HEK293 (cell line): ENCODE data around the gene HINT2.

Experiments used
- ATF2 ChIP-seq: fragments of 450-650 bp; formaldehyde crosslinking; IDR thresholded peaks from 2 replicates; pipeline ENCODE4 v1.5.1; 2016; ENCODE audit warnings: missing biosample characterization, missing genetic modification characterization, low read depth
- HOXA7 ChIP-seq: sonication (generic); formaldehyde crosslinking; IDR thresholded peaks from 2 replicates; pipeline ENCODE4 v1.8.1; 2022; ENCODE audit warnings: missing genetic modification reagents, borderline replicate concordance
- KLF9 ChIP-seq: fragments of 450-650 bp; formaldehyde crosslinking; IDR thresholded peaks from 2 replicates; pipeline ENCODE4 v1.5.1; 2016; ENCODE audit warnings: missing biosample characterization, missing genetic modification characterization, low read depth
- MYNN ChIP-seq: fragments of 450-650 bp; formaldehyde crosslinking; IDR thresholded peaks from 2 replicates; pipeline ENCODE4 v1.5.1; 2016; ENCODE audit warnings: missing biosample characterization, missing genetic modification characterization, borderline replicate concordance
- MZF1 ChIP-seq: fragments of 450-650 bp; formaldehyde crosslinking; IDR thresholded peaks from 2 replicates; pipeline ENCODE4 v1.5.1; 2017; ENCODE audit warnings: missing biosample characterization, missing genetic modification characterization, borderline replicate concordance
- PRDM1 ChIP-seq: fragments of 450-650 bp; formaldehyde crosslinking; IDR thresholded peaks from 2 replicates; pipeline ENCODE4; 2016; ENCODE audit warnings: missing biosample characterization, missing genetic modification characterization
- REPIN1 ChIP-seq: fragments of 450-650 bp; formaldehyde crosslinking; IDR thresholded peaks from 2 replicates; pipeline ENCODE4 v1.5.1; 2017; ENCODE audit warnings: missing biosample characterization, missing genetic modification characterization, low read depth
- SCRT2 ChIP-seq: fragments of 450-650 bp; formaldehyde crosslinking; IDR thresholded peaks from 2 replicates; pipeline ENCODE4 v1.5.1; 2016; ENCODE audit warnings: missing biosample characterization, missing genetic modification characterization
- TRIM28 ChIP-seq: IDR thresholded peaks from 2 replicates; pipeline ENCODE4 v1.6.1; 2011; ENCODE audit warnings: low read length, control low read depth, borderline replicate concordance
- WT1 ChIP-seq: fragments of 450-650 bp; formaldehyde crosslinking; IDR thresholded peaks from 2 replicates; pipeline ENCODE4 v1.5.1; 2016; ENCODE audit warnings: missing biosample characterization, missing genetic modification characterization
- ZBTB11 ChIP-seq: fragments of 450-650 bp; formaldehyde crosslinking; conservative IDR thresholded peaks from 2 replicates; pipeline ENCODE4 v1.5.1; 2016; ENCODE audit warnings: low read depth, missing biosample characterization, missing genetic modification characterization
- ZNF112 ChIP-seq: fragments of 450-650 bp; formaldehyde crosslinking; IDR thresholded peaks from 2 replicates; pipeline ENCODE4 v1.5.0; 2017; ENCODE audit warnings: missing biosample characterization, missing genetic modification characterization
- ZNF133 ChIP-seq: fragments of 450-650 bp; formaldehyde crosslinking; IDR thresholded peaks from 2 replicates; pipeline ENCODE4 v1.5.1; 2016; ENCODE audit warnings: missing biosample characterization, missing genetic modification characterization
- ZNF18 ChIP-seq: fragments of 450-650 bp; formaldehyde crosslinking; IDR thresholded peaks from 2 replicates; pipeline ENCODE4 v1.5.1; 2016; ENCODE audit warnings: missing biosample characterization, missing genetic modification characterization
- ZNF221 ChIP-seq: fragments of 450-650 bp; formaldehyde crosslinking; IDR thresholded peaks from 2 replicates; pipeline ENCODE4 v1.5.1; 2017; ENCODE audit warnings: missing biosample characterization, missing genetic modification characterization, borderline replicate concordance
- ZNF223 ChIP-seq: fragments of 450-650 bp; formaldehyde crosslinking; IDR thresholded peaks from 2 replicates; pipeline ENCODE4 v1.5.1; 2016; ENCODE audit warnings: missing biosample characterization, missing genetic modification characterization
- ZNF23 ChIP-seq: fragments of 450-650 bp; formaldehyde crosslinking; IDR thresholded peaks from 2 replicates; pipeline ENCODE4 v1.5.1; 2016; ENCODE audit warnings: missing biosample characterization, missing genetic modification characterization, borderline replicate concordance
- ZNF404 ChIP-seq: fragments of 450-650 bp; formaldehyde crosslinking; IDR thresholded peaks from 2 replicates; pipeline ENCODE4 v1.5.1; 2017; ENCODE audit warnings: missing biosample characterization, missing genetic modification characterization
- ZNF416 ChIP-seq: fragments of 450-650 bp; formaldehyde crosslinking; IDR thresholded peaks from 2 replicates; pipeline ENCODE4 v1.5.1; 2016; ENCODE audit warnings: missing biosample characterization, missing genetic modification characterization
- ZNF513 ChIP-seq: fragments of 450-650 bp; IDR thresholded peaks from 2 replicates; pipeline ENCODE4 v1.5.1; 2018; ENCODE audit warnings: missing biosample characterization, missing genetic modification characterization
- ZNF571 ChIP-seq: fragments of 450-650 bp; formaldehyde crosslinking; IDR thresholded peaks from 2 replicates; pipeline ENCODE4 v1.5.0; 2017; ENCODE audit warnings: missing biosample characterization, missing genetic modification characterization
- ZNF585B ChIP-seq: fragments of 450-650 bp; formaldehyde crosslinking; IDR thresholded peaks from 2 replicates; pipeline ENCODE4 v1.5.1; 2016; ENCODE audit warnings: missing biosample characterization, missing genetic modification characterization
- ZNF629 ChIP-seq: fragments of 450-650 bp; formaldehyde crosslinking; IDR thresholded peaks from 2 replicates; pipeline ENCODE4 v1.5.1; 2017; ENCODE audit warnings: missing biosample characterization, missing genetic modification characterization
- ZNF645 ChIP-seq: fragments of 450-650 bp; formaldehyde crosslinking; IDR thresholded peaks from 2 replicates; pipeline ENCODE4; 2016; ENCODE audit warnings: missing biosample characterization, missing genetic modification characterization
- ZNF654 ChIP-seq: fragments of 450-650 bp; formaldehyde crosslinking; IDR thresholded peaks from 2 replicates; pipeline ENCODE4 v1.5.1; 2016; ENCODE audit warnings: low read depth, missing biosample characterization, missing genetic modification characterization
- ZNF692 ChIP-seq: fragments of 450-650 bp; formaldehyde crosslinking; IDR thresholded peaks from 2 replicates; pipeline ENCODE4 v1.5.1; 2016; ENCODE audit warnings: missing biosample characterization, missing genetic modification characterization
- ZNF701 ChIP-seq: fragments of 450-650 bp; formaldehyde crosslinking; IDR thresholded peaks from 2 replicates; pipeline ENCODE4 v1.5.1; 2016; ENCODE audit warnings: missing biosample characterization, missing genetic modification characterization
- ZNF747 ChIP-seq: fragments of 450-650 bp; formaldehyde crosslinking; IDR thresholded peaks from 2 replicates; pipeline ENCODE4 v1.5.1; 2016; ENCODE audit warnings: missing biosample characterization, missing genetic modification characterization
- ZNF837 ChIP-seq: fragments of 450-650 bp; formaldehyde crosslinking; IDR thresholded peaks from 2 replicates; pipeline ENCODE4 v1.5.1; 2016; ENCODE audit warnings: missing biosample characterization, missing genetic modification characterization
- TF ChIP-seq, protein P1 (sequence below): fragments of 450-650 bp; formaldehyde crosslinking; optimal IDR thresholded peaks from 2 replicates; pipeline ENCODE3; 2016; ENCODE audit warnings: missing biosample characterization, mild to moderate bottlenecking, missing genetic modification characterization

The HINT2 gene

DNA sequence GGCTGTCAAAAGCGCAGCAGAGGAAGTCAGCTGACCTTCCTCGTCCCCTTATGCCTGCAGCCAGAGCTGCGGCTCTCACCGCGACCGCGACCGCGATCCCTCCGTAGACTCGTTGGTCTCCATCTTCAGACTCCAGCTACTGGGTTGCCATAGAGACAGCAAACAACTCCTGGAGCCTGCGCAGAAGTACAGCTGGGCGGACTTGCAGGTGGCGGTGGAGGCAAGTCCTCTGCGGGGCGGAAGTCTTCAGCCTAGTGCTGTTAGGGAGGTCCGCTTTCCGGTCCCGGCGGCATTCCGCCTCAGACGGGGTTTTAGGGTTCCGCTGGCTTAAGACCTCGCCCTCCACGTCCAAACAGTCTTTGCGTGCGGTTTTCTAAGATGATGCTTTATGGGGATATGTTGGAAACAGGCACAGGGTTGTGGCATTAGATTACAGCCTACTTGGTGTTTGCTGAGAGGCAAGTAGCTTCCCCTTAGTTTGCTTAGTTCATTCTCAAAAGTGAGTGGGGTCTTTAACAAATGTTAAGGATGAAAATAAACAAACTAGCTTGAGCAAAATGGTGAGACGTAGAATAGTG lies 2.7 kb downstream of the HINT2 start, which contains the start of gene SPAG8 (continued):
- TF ChIP-seq ZNF692 (tag by site-specific recombination): peak; percentile 98; the same call in 1 of the 2 replicates
- no peak for TF ChIP-seq ZNF747 (tag by site-specific recombination)
- no peak for TF ChIP-seq PRDM1
- peak; percentile 53; the same call in 1 of the 2 replicates for TF ChIP-seq ZNF629
- no peak for TF ChIP-seq ATF2 (tag by site-specific recombination)
- TF ChIP-seq ZBTB11: peak; percentile 98
- TF ChIP-seq REPIN1 (tag by site-specific recombination): no peak
- TF ChIP-seq ZNF645 (tag by site-specific recombination): no peak
- TF ChIP-seq ZNF571 (tag by site-specific recombination): no peak
- TF ChIP-seq HOXA7: no peak
- TF ChIP-seq ZNF654 (tag by site-specific recombination): no peak
- no peak for TF ChIP-seq ZNF133 (tag by site-specific recombination)
- no peak for TF ChIP-seq KLF9 (tag by site-specific recombination)
- TF ChIP-seq ZNF112 (tag by site-specific recombination): no peak
- TF ChIP-seq ZNF404 (tag by site-specific recombination): no peak
- no peak for TF ChIP-seq MYNN (tag by site-specific recombination)
- TF ChIP-seq TRIM28: no peak
- TF ChIP-seq, protein P1, sequence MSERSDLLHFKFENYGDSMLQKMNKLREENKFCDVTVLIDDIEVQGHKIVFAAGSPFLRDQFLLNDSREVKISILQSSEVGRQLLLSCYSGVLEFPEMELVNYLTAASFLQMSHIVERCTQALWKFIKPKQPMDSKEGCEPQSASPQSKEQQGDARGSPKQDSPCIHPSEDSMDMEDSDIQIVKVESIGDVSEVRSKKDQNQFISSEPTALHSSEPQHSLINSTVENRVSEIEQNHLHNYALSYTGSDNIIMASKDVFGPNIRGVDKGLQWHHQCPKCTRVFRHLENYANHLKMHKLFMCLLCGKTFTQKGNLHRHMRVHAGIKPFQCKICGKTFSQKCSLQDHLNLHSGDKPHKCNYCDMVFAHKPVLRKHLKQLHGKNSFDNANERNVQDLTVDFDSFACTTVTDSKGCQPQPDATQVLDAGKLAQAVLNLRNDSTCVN: peak; percentile 35
- TF ChIP-seq WT1 (tag by site-specific recombination): no peak; the same call in 1 of the 2 replicates
- no peak for TF ChIP-seq ZNF221 (tag by site-specific recombination)
- no peak for TF ChIP-seq ZNF416
- TF ChIP-seq ZNF18: no peak
- no peak for TF ChIP-seq MZF1 (tag by site-specific recombination)
- TF ChIP-seq ZNF513 (tag by site-specific recombination): no peak
- no peak for TF ChIP-seq ZNF837
- TF ChIP-seq ZNF23: no peak
- no peak for TF ChIP-seq ZNF223 (tag by site-specific recombination)
- no peak for TF ChIP-seq ZNF701 (tag by site-specific recombination)
- TF ChIP-seq ZNF585B (tag by site-specific recombination): no peak
- TF ChIP-seq SCRT2 (tag by site-specific recombination): no peak
